Gastrocnemius medialis (tissue), 4 donors: ENCODE measurements around the gene TMUB1.

ENCODE experiments used
- CTCF ChIP-seq, 5 experiments: fragments of 450-650 bp in 3 of 5; fragments of 200-600 bp in 2 of 5; sonication (generic) in 2 of 5; IDR thresholded peaks in 4 of 5; conservative IDR thresholded peaks in 1 of 5; 1 replicate in 4 of 5; 2 replicates in 1 of 5; pipeline ENCODE4 v1.5.1; 2016 to 2019; ENCODE audit warnings: antibody characterized with exemption in 5 of 5, mild to moderate bottlenecking in 3 of 5, moderate library complexity in 3 of 5
- POLR2A ChIP-seq, 2 donors: fragments of 450-650 bp; IDR thresholded peaks; one replicate each; pipeline ENCODE4 v1.6.1; 2017; ENCODE audit warnings: antibody characterized with exemption in 2 of 2, mild to moderate bottlenecking in 2 of 2, moderate library complexity in 2 of 2

GRCh38 chr7:151058781-151059366 is 24.4 kb downstream of the TMUB1 start:
- no peak for TF ChIP-seq POLR2A (IDR thresholded peaks at IDR 0.05)
- no peak for TF ChIP-seq CTCF (IDR thresholded peaks at IDR 0.05 in 4 of 5, conservative IDR thresholded peaks at IDR 0.05 in 1 of 5)
